Mesendoderm (in vitro differentiated cells): ENCODE measurements around the gene PLEKHG4B.

ENCODE experiments used
- DNase-seq: peaks from one replicate; pipeline ENCODE4 v3.0.0; 2013
- H2AK5ac ChIP-seq: 2 replicates; pipeline ENCODE4 v1.6.1; 2013; ENCODE audit warnings: low read length, inconsistent platforms
- H2BK120ac ChIP-seq: 2 replicates; pipeline ENCODE4 v1.6.1; 2013; ENCODE audit warnings: low read depth, mild to moderate bottlenecking, low read length, moderate library complexity, mixed read lengths
- H2BK15ac ChIP-seq: replicated peaks from 2 replicates; pipeline ENCODE4 v1.6.1; 2013; ENCODE audit warnings: low read depth, mild to moderate bottlenecking, moderate library complexity
- H2BK5ac ChIP-seq: 2 replicates; pipeline ENCODE4 v1.6.1; 2013; ENCODE audit warnings: low read length, inconsistent platforms
- H3K18ac ChIP-seq: 2 replicates; pipeline ENCODE4 v1.6.1; 2013; ENCODE audit warnings: mild to moderate bottlenecking, low read length, mixed read lengths
- H3K23ac ChIP-seq: one replicate; pipeline ENCODE4 v1.6.1; 2013; ENCODE audit warnings: low read length
- H3K27ac ChIP-seq: 2 replicates; pipeline ENCODE4 v1.5.1; 2013; ENCODE audit warnings: low read depth, mild to moderate bottlenecking, inconsistent platforms, low read length, moderate library complexity
- H3K27me3 ChIP-seq: 2 replicates; pipeline ENCODE4 v1.6.1; 2013; ENCODE audit warnings: low read length, control low read depth, mild to moderate bottlenecking, inconsistent platforms; ENCODE audit not compliant: insufficient read depth, poor library complexity
- H3K36me3 ChIP-seq: 2 replicates; pipeline ENCODE4 v1.6.1; 2013; ENCODE audit warnings: low read length, inconsistent platforms; ENCODE audit not compliant: control insufficient read depth, insufficient read depth
- H3K4ac ChIP-seq: one replicate; pipeline ENCODE4 v1.6.1; 2013; ENCODE audit warnings: low read depth, mild to moderate bottlenecking, low read length, moderate library complexity
- H3K4me1 ChIP-seq: 2 replicates; pipeline ENCODE4 v1.6.1; 2013; ENCODE audit warnings: low read depth, low read length, inconsistent platforms; ENCODE audit not compliant: control insufficient read depth
- H3K4me2 ChIP-seq: 2 replicates; pipeline ENCODE4 v1.6.1; 2013; ENCODE audit warnings: low read length
- H3K4me3 ChIP-seq: 2 replicates; pipeline ENCODE4 v1.5.1; 2013; ENCODE audit warnings: mild to moderate bottlenecking, low read length
- H3K56ac ChIP-seq: one replicate; pipeline ENCODE4 v1.6.1; 2013; ENCODE audit warnings: low read length
- H3K79me1 ChIP-seq: 2 replicates; pipeline ENCODE4 v1.6.1; 2013; ENCODE audit warnings: low read length, inconsistent platforms
- H3K79me2 ChIP-seq: 2 replicates; pipeline ENCODE4 v1.6.1; 2013; ENCODE audit warnings: mild to moderate bottlenecking, low read length; ENCODE audit not compliant: control insufficient read depth, insufficient read depth
- H3K9ac ChIP-seq: 2 replicates; pipeline ENCODE4 v1.6.1; 2013; ENCODE audit warnings: low read length, inconsistent platforms
- H4K5ac ChIP-seq: one replicate; pipeline ENCODE4 v1.6.1; 2013; ENCODE audit warnings: low read length
- H4K8ac ChIP-seq: one replicate; pipeline ENCODE4 v1.6.1; 2013; ENCODE audit warnings: low read depth, mild to moderate bottlenecking, control low read depth, low read length, moderate library complexity
- WGBS: extraction: QIAGEN DNeasy Blood & Tissue Kit; methylation state at CpG from one replicate; pipeline ENCODE4 v1.1.7; 2013; ENCODE audit warnings: low lambda C conversion rate, missing lambda C conversion rate; ENCODE audit not compliant: insufficient coverage; ENCODE audit errors: extremely low coverage; 5-methylcytosine and 5-hydroxymethylcytosine counted together

Gene PLEKHG4B

DNA sequence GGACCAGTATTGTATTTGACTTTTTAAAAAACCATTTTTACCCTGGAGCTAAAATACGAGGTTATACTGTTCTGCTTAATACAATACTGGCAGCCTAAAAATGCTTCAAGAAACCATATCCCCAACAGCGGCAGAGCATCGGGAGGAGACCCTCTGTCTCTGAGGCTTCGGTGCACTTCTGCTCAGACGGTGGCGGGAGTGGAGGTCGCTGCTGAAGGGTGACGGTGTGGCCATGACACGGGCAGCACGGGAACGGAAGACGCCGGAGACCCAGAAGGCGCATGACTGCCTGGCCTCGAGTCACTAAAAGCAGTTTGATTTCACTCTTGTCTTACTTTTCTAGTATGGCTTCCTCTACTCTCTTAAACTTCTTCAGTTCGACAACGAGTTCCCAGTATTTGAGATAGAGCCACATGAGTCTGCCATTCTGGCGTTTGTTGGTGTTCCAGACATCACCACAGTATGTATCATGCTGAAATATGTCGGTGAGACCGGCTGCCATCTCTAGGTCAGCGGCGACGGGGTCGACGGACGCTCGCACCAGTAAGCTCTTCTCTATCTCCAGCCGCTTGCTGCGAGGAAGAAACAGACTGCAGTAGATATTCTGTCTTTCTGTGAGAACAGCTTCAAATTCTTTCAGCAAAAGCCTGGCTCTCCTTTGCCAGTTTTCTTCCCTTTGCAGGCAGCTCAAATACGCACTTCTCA is 113.2 kb downstream of the PLEKHG4B start:
- Histone ChIP-seq H4K8ac (no peak overlapping the region), H2BK15ac (no peak overlapping the region), H3K36me3 (peaks cover 2% of the 10 kb centered on the region), H4K5ac (no peak overlapping the region), H3K79me2 (peaks cover 14% of the 10 kb centered on the region), H2AK5ac (no peak overlapping the region), H2BK5ac (no peak overlapping the region), H3K4me3 (no peak overlapping the region), H3K56ac (no peak overlapping the region), H3K9ac (no peak overlapping the region), H3K4ac (no peak overlapping the region), H3K27ac (no peak overlapping the region), H3K18ac (no peak overlapping the region), H3K4me2 (no peak overlapping the region), H2BK120ac (no peak overlapping the region), H3K4me1 (peaks cover 7% of the 10 kb centered on the region), H3K79me1 (peaks cover 15% of the 10 kb centered on the region), H3K27me3 (no peaks in the 10 kb centered on the region), H3K23ac (no peak overlapping the region)
- WGBS: no CpG with 5 or more reads among the region's 30 CpGs
- DNase-seq: no peak

DNA sequence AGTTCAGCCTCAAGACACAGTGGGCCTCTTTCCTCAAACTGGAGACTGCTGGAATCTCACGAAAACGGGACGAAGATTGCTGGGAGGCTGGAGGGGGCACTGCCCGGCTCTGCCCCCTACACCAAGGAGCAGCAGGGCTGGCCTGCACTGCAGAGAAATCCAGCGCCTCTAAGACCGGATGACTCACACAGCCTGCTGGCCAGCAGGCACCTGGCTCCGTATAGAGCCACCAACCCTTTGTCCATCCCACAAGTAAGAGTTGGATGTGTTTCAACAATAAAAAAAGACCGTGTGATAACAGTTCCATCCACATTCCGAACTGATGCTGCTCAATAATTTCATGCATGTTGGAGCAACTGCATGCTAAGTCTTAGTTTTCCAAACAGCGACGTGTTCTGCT is 114.4 kb downstream of the PLEKHG4B start:
- peaks cover 7% of the 10 kb centered on the region for H3K4me1 ChIP-seq
- H3K79me2 ChIP-seq: peaks cover 16% of the 10 kb centered on the region
- WGBS: no CpG with 5 or more reads among the region's 11 CpGs
- H3K36me3 ChIP-seq: peaks cover 2% of the 10 kb centered on the region
- no peak for DNase-seq
- H3K27me3 ChIP-seq: no peaks in the 10 kb centered on the region
- H2BK120ac ChIP-seq: no peak overlapping the region
- no peak overlapping the region for H3K9ac ChIP-seq
- H3K18ac ChIP-seq: no peak overlapping the region
- no peak overlapping the region for H3K4me2 ChIP-seq
- H3K27ac ChIP-seq: no peak overlapping the region
- no peak overlapping the region for H4K8ac ChIP-seq
- H3K4ac ChIP-seq: no peak overlapping the region
- no peak overlapping the region for H2BK15ac ChIP-seq
- peaks cover 16% of the 10 kb centered on the region for H3K79me1 ChIP-seq
- no peak overlapping the region for H2BK5ac ChIP-seq
- H4K5ac ChIP-seq: no peak overlapping the region
- no peak overlapping the region for H3K4me3 ChIP-seq
- no peak overlapping the region for H2AK5ac ChIP-seq
- H3K23ac ChIP-seq: no peak overlapping the region
- no peak overlapping the region for H3K56ac ChIP-seq

DNA sequence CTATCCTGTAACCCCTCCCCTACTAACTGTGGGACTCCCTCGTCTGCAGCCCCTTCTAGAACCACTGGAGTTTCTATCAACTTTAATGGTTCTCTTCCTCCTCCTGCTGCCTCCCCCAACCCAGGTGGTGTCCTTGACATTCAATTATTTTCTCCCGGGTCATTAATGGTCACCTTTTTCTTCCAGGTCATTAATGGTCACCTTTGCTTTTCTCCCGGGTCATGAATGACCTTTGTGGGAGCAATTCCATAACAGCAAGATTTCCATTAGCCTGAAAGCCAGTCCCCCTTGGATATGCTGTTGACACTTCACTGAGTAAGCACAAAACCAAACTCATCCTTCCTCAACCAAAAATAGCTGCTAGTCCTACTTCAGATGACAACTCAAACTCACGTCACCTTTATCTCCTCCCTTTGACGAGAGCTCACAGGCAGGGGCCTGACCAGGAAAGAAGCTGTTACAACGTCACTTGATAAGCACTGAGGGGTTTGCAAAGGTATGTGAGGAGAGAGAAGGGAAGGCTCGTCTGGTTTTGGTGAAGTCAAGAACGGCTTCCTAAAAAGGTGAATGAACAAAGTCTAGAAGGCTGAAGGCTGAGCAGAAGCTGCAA is 115.1 kb downstream of the PLEKHG4B start:
- Histone ChIP-seq H3K56ac (no peak overlapping the region), H3K23ac (no peak overlapping the region), H2BK5ac (no peak overlapping the region), H2BK120ac (no peak overlapping the region), H3K27ac (no peak overlapping the region), H3K36me3 (peaks cover 2% of the 10 kb centered on the region), H3K18ac (no peak overlapping the region), H3K4me1 (peaks cover 7% of the 10 kb centered on the region), H3K4ac (no peak overlapping the region), H4K5ac (no peak overlapping the region), H2BK15ac (no peak overlapping the region), H3K79me1 (peaks cover 14% of the 10 kb centered on the region), H3K27me3 (no peaks in the 10 kb centered on the region), H3K79me2 (peaks cover 16% of the 10 kb centered on the region), H4K8ac (no peak overlapping the region), H2AK5ac (no peak overlapping the region), H3K9ac (no peak overlapping the region), H3K4me3 (no peak overlapping the region), H3K4me2 (no peak overlapping the region)
- no CpG with 5 or more reads among the region's 8 CpGs for WGBS
- DNase-seq: peak; percentile 71

DNA sequence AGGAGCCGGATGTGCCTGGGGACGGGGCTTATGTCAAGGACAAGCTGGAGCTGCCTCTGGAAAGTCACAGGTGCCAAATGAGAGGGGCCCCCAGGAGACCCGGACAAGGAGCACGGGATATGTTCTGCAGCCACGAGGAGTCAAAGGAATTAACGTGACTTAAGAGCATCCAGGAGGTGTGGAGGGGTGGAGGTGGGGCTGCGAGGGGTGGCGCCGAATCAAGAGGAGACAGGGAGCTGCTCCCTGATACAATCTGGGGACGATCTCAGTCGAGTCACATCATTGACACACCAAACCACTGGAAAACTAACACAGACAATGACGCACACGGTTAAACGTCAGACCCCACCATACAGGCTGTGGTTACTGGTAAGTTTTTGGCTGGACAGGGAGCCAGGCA is 115.6 kb downstream of the PLEKHG4B start:
- no CpG with 5 or more reads among the region's 14 CpGs for WGBS
- H3K36me3 ChIP-seq: peaks cover 2% of the 10 kb centered on the region
- DNase-seq: peak; percentile 14

DNA sequence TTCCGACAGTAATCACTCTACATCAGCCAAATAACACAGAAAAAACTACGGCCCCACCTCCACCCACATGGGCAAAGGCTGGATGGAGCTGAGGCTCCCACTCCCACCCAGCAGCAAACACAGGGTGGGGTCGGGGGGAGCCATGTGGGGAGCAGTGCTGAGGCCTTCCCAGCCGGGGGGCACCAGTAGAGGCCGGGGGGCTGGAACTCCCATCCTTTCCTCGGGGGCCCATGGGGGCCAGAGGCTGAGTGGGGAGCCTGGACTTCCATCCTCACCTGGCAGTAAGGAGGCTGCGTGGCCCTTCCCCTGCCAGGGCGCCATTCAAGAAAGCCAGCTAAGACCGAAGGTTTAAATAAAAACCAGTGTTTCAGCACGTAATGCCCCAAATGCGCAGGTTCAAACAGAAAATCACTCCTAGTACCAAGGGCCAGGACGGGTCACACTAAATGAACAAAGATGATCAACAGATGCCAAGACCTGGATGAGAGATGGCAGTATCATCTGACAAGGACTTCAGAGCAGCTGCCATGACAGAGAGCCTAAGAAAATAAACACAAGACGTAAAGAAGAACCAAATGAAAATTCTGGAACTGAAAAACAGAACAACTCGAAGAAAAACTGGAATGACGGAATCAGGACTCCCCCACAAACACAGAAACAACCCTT is 116.6 kb downstream of the PLEKHG4B start:
- no peak for DNase-seq
- no peak overlapping the region for H3K27ac ChIP-seq
- H4K5ac ChIP-seq: no peak overlapping the region
- WGBS: no CpG with 5 or more reads among the region's 15 CpGs
- H3K4ac ChIP-seq: no peak overlapping the region
- no peak overlapping the region for H3K9ac ChIP-seq
- H3K23ac ChIP-seq: no peak overlapping the region
- H4K8ac ChIP-seq: no peak overlapping the region
- no peak overlapping the region for H2BK120ac ChIP-seq
- H2AK5ac ChIP-seq: no peak overlapping the region
- peaks cover 16% of the 10 kb centered on the region for H3K79me1 ChIP-seq
- H3K4me3 ChIP-seq: no peak overlapping the region
- peaks cover 17% of the 10 kb centered on the region for H3K79me2 ChIP-seq
- H2BK15ac ChIP-seq: no peak overlapping the region
- H3K27me3 ChIP-seq: no peaks in the 10 kb centered on the region
- H3K36me3 ChIP-seq: peaks cover 2% of the 10 kb centered on the region
- H2BK5ac ChIP-seq: no peak overlapping the region
- H3K56ac ChIP-seq: no peak overlapping the region
- no peak overlapping the region for H3K18ac ChIP-seq
- peaks cover 7% of the 10 kb centered on the region for H3K4me1 ChIP-seq
- H3K4me2 ChIP-seq: no peak overlapping the region

More for the DNA sequence above, 115.6 kb downstream of the PLEKHG4B start:
- no peak overlapping the region for H3K23ac ChIP-seq
- no peak overlapping the region for H3K4me2 ChIP-seq
- no peak overlapping the region for H2AK5ac ChIP-seq
- no peak overlapping the region for H2BK15ac ChIP-seq
- no peak overlapping the region for H3K4ac ChIP-seq
- no peak overlapping the region for H3K9ac ChIP-seq
- no peak overlapping the region for H3K4me3 ChIP-seq
- H3K79me2 ChIP-seq: peaks cover 16% of the 10 kb centered on the region
- peaks cover 14% of the 10 kb centered on the region for H3K79me1 ChIP-seq
- H2BK5ac ChIP-seq: no peak overlapping the region
- H3K18ac ChIP-seq: no peak overlapping the region
- H3K56ac ChIP-seq: no peak overlapping the region
- H4K5ac ChIP-seq: no peak overlapping the region
- no peak overlapping the region for H2BK120ac ChIP-seq
- no peaks in the 10 kb centered on the region for H3K27me3 ChIP-seq
- H3K4me1 ChIP-seq: peaks cover 7% of the 10 kb centered on the region
- no peak overlapping the region for H4K8ac ChIP-seq
- no peak overlapping the region for H3K27ac ChIP-seq
